ENCODE measurements around the gene SLC6A19.

SLC6A19 gene

GRCh38 chr5:1180841-1181271 lies 20.5 kb upstream of the SLC6A19 start:
- no peak for DNase-seq (ENCODE audit: low read depth)

DNA sequence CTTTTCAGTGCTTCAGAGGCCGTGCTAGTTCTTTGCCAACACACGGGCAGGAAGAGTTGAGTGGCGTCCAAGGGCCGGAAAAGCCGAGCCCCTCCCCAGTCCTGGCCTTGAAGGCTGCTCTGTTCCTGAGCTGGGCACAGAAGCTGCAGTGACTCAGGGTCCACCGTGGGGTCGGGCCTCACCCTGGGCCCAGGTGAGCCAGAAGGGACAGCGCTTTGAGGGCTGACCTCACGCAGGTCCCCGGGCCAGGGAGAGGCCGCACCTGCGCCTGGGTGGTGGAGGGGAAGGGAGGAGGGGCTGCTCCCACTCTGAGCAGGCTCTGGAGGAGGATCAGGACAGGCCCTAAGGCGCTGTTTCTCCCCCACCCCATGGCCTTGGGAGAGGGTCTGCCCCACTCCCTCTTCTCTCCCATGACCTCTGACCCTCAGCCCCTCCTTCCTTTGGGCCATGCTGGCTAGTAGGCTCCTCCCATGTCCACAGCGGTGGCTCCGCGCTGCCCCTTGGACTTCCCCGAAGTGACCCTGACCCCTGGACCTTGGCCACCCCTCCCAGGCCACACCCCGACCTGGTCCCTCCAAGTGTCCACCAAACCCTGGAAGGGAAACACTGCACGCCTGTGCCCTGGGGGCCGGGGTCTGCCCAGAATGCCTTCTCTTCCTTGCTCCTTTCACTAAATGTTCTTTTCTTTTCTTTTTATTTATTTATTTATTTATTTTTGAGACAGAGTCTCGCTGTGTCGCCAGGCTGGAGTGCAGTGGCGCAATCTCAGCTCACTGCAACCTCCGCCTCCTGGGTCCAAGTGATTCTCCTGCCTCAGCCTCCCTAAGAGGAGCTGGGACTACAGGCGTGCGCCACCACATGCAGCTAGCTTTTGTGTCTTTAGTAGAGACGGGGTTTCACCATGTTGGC lies 19.7 kb upstream of the SLC6A19 start:
- no peak for DNase-seq (ENCODE audit: low read depth)

DNA sequence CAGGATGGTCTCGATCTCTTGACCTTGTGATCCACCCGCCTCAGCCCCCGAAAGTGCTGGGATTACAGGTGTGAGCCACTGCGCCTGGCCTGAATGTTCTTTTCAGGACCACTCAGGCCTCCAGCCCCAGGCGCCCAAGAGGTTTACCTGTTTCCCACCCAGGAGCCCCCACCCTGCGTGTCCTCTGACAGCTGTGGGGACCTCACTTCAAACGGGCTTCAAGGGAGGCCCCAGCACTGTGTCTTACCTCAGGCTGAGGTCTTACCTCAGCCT lies 19.1 kb upstream of the SLC6A19 start:
- DNase-seq (ENCODE audit: low read depth) = no peak

DNA sequence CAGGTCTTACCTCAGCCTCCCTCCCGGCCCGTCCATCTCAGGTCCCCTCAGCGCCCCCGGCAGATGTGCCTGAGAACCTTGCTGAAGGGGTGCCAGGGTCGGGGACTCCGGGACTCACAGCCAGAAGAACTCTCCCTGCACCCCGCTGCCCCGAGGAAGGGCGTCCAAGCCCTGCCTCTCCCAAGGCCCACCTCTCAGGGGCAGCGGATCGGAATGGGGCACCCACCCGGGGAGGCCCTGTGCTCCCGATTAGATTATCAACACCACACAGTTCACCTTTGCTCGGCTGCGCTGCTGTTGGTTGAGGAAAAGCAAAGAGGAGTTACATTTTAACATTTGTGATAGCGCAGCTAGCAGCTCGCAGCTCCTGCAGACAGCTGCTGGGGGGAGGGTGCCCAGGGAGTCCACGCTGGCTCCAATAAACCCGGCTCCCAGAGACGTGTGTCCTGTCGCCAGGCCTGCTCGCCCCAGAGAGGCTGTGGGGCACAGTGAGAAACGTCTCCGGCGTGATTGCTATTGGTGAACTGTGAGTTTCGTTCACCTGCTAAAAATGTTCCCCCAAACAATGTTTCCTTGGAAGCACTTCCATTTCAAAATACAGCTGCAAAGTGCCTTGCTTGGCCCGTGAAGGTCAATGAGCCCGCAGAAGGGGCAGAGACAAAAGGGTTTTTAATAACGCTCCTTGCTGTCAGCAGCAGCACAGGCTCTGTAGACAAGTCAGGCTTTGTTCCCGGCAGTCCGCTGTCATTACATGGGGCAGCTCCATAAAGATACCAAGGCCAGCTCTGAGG lies 18.6 kb upstream of the SLC6A19 start:
- no peak for DNase-seq (ENCODE audit: low read depth)

- no peak for DNase-seq (ENCODE audit: low read depth)
Observed at GRCh38 chr5:1183424-1184162, 17.8 kb upstream of the SLC6A19 start.

- no peak for DNase-seq (ENCODE audit: low read depth)
Observed at GRCh38 chr5:1184163-1184470, 17.3 kb upstream of the SLC6A19 start.

DNA sequence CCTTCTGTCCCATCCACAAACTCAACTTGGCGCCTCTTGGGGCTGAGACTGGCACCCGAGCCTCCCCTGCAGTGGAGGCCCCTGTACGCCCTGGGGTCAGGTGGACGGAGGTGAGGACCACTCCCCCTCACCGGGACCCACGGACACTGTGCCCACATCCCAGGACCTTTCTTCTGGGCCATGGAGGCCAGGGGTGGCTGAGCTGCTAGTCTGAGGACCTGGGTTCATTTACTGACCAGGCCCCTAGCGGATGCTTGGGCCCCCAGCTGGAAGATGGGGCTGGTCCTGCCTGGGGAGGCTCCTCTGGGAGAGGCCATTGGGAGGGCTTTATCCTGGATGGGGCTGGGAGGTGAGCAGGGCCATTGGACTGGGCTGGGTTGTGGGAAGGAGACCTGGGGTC lies 16.9 kb upstream of the SLC6A19 start:
- DNase-seq (ENCODE audit: low read depth) = no peak

GRCh38 chr5:1185038-1185627 lies 16.3 kb upstream of the SLC6A19 start:
- no peak for DNase-seq (ENCODE audit: low read depth)

DNA sequence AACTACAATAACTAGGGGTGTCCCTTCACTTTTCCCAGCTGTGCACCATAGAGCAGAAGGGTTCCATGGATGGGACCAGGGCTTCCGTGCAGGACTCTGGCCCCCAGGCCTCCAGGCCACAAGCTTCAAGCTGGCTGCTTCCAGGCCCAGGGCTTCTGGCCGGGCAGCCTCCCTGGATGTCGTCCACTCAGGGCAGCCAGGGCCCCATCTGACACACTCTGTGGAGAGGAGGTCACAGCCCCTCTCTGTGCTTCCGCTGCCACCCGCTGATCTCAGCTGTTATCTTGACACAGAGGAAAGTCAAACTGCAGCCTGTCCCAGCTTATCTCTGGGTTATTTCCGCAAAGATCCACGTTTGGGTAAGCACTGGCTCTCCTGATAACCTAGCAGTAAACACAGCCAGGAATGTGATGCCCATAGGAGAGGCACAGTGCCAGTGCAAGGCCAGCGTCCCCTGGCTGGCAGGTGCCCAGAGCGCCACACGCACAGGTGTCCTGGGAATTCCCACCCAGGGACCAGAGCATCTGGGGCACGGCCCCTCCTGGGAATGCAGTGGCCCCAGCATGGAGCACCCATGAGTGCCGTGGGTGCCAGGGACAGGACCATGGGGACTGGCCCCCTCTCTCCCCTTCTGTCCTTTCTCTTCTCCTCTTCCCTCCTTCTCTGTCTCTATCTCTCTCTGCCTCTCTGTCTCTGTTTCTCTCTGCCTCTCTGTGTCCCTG lies 15.6 kb upstream of the SLC6A19 start:
- no peak for DNase-seq (ENCODE audit: low read depth)

DNA sequence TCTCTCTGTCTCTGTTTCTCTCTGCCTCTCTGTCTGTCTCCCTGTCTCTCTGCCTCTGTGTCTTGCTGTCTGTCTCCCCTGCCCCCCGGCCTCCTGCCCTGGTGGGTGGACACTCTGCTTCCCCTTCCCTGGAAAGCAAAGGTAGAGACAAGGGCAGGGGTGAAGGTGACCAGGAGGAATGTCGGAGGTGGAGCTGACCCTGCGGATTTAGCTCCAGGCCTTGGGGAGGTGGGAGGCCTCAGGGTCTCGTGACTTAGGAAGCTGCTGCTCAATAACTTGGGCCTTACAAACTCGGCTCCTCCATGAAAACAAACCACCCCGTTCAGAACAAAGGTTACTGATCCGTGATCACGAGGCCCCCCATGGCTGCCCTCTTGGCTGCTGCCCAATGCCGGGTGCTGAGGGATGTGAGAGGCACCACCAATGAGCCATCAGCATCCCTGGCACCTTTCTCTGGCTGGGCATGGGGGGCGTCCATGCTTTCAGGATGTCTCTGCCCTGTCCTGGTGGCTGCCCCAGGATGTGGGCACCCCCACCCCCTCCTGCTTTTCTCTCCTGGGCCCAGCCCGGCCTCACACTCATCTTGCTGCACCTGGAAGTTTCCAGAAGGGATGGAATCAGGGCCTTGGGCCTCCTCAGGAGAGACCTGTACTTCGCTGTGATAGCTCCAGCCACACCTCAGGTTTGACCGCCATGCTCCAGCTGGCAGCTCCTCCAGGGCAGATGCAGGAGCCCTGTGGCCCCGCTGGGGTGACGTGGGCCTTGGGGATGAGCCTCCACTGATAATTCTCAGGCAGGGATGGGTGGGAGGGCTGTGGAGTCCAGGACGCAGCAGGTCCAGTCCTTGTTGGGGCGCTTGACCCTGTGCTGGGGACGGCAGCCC lies 14.8 kb upstream of the SLC6A19 start:
- no peak for DNase-seq (ENCODE audit: low read depth)

- no peak for DNase-seq (ENCODE audit: low read depth)
Observed at GRCh38 chr5:1187234-1187949, 14.0 kb upstream of the SLC6A19 start.

DNA sequence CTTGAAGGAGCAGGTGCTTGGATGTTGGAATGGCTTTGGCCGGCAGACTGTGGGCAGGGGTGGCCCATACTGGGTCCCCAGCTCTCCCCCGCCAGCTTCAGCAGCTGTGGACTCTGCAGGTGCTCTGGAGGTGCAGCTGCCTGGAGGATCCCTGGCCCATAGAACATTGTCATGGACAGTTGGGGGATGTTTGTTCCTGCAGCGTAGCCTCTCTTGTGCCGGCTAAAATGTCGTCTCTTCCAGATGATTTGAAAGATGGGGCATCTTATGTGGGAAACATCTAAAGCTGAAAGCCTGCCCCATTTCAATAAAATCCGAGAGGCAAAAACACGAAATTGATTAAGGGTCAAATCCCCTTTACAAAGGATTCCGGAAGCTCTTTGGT lies 13.5 kb upstream of the SLC6A19 start:
- no peak for DNase-seq (ENCODE audit: low read depth)

- no peak for DNase-seq (ENCODE audit: low read depth)
Observed at GRCh38 chr5:1188464-1188863, 12.9 kb upstream of the SLC6A19 start.

DNA sequence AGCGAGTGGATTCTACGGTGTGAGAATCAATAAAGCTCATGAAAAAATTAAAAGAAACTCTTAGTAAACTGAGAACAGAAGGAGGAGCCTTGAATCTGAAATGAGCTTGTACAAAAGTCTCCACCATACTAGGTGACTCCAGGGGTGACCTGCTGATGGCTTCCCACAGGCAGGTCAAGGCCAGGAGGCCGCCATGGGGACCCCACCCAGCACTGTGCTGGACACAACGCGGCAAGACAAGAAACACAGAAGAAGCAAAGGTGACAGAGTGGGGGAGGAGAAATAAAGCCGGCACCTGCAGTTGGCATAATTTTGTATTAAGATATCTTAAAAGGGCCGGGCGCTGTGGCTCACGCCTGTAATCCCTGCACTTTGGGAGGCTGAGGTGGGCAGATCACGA lies 12.1 kb upstream of the SLC6A19 start:
- DNase-seq (ENCODE audit: low read depth) = no peak

DNA sequence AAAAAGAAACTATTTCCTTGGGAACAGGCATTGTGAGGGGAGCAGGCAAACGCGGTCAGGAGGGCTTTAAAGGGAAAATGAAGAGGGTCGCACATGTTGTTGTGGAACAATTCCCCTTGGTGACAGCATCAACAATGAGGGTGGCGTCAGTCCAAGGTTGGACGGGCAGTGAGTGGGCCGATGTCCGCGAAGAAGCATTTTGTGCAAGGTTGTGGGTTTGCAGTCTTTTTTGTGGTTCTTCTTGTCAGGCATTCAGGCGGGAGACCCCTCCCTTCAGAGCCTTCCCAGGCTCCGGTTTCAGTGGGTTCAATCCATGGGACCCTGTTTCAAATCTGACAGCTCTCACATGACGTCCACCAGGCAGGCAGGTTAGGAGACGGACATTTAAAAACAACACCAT lies 11.1 kb upstream of the SLC6A19 start:
- DNase-seq (ENCODE audit: low read depth) = no peak

DNA sequence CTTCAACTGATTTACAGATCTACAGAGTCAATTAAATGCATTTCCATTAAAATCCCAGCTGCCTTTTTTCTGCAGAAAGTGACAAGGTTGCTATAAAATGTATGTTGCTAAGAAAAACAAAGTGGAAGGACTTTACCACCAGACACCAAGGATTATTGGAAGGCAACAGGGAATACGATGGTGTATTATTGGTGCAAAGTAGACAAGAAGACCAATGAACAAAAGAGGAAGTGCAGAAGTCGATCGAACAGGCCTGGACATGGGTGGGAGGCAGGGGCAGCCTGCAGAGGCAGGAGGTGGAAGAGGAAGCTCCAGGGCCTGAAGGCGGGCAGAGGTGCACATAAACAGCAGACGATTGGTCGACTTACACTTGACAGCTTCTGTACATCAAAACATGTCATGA lies 10.6 kb upstream of the SLC6A19 start:
- no peak for DNase-seq (ENCODE audit: low read depth)

GRCh38 chr5:1192971-1193590 lies 8.3 kb upstream of the SLC6A19 start:
- DNase-seq (ENCODE audit: low read depth) = no peak

DNA sequence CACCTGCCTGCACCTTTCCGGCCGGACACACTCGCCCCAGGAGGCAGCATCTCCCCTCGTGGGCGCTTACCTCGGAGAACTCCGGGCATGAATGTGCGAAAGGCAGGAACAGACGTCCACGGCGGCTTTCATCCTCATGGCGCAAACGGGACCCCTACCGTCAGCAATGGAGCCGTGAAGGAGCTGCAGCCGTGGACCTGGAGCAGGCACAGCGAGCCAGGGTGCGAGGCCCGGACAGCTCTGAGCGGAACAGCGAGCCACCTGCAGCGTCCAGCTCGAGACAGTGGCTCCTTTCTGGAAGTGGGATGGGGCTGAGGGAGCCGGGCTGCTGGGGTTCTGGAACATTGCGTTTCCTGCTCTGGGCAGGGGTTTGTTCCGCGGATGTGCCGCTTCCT lies 7.8 kb upstream of the SLC6A19 start:
- DNase-seq (ENCODE audit: low read depth) = no peak

- DNase-seq (ENCODE audit: low read depth) = no peak
Observed at GRCh38 chr5:1194378-1194777, 7.0 kb upstream of the SLC6A19 start.

- no peak for DNase-seq (ENCODE audit: low read depth)
Observed at GRCh38 chr5:1195439-1195838, 6.0 kb upstream of the SLC6A19 start.
